Activated CD4-positive, CD25-positive, alpha-beta regulatory T cell treated with anti-CD3 and anti-CD28 coated beads, Interleukin-2, amount 50 U/mL, for 72 hours (primary cell): ENCODE results near the gene PIGR.

ENCODE experiments used
- DNase-seq: peaks from one replicate; pipeline ENCODE4 v3.0.0; 2021

The PIGR gene

DNA sequence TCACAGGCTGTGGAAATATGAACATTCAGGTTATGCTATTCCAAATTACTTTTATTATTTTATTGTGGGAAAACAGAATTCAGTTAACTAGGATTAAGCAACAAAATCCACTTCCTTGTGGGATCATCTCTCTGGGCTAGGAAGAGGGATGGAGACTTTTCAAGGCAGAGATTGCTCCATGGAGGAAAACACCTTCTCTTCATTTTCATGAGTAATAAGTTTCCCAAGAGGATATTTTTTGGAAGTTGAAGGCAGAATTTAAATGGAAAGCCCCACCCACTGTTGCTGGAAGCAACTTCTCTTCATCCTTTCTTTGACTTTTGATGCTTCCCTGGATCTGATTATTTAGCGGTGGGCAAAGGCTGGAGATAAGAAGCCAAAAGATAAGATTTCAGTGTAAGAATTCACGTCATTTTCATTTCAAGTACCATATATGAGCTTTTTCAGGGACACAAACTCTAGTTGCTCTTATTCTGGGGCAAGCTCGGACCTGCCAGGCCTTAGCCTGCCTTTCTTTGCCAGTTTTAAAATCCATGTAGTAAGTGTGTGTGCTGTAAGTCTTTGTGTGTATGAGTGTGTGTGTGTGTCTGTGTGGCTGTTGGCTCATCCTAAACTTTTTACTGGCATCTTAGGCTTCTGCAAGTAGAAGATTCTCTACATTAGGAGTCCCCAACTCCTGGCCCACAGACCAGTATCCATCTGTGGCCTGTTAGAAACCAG, 60.8 kb downstream of the PIGR start:
- no peak for DNase-seq

GRCh38 chr1:206883876-206884275, 62.4 kb downstream of the PIGR start:
- no peak for DNase-seq

DNA sequence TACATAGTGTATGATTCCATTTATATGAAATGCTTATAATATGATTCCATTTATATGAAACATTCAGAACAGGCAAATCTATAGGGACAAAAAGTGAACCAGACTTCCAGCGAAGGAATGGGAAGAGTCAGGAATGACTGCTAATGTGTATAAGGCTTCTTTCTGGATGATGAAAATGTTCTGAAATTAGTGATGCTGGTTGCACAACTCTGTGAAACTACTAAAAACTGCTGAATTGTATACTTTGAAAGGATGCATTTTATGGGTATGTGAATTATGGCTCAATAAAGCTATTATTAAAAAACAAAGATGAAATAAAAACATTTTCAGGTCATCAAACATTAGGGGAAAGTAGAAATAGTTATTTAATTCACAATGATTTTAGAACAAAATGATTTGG, 63.1 kb downstream of the PIGR start:
- DNase-seq, result no peak

DNA sequence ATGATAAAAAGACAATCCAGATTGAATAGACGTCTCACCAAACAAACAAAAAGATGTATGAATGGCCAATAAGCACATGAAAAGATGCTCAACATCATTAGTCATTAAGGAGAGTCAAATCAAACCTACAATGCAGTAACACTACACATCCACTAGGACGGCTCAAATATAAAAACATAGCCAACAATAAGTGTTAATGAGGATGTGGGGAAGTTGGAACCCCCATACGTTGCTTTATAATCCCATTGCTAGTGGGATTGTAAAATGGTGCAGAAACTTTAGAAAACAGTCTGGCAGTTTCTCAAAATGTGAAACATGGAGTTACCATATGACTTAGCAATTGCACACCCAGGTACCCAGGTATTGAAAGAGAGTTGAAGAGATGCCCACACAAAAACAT, 63.7 kb downstream of the PIGR start:
- no peak for DNase-seq

GRCh38 chr1:206880314-206880713, 66.0 kb downstream of the PIGR start:
- DNase-seq, result no peak
